ENCODE measurements around the gene PSD2.

Gene PSD2

DNA sequence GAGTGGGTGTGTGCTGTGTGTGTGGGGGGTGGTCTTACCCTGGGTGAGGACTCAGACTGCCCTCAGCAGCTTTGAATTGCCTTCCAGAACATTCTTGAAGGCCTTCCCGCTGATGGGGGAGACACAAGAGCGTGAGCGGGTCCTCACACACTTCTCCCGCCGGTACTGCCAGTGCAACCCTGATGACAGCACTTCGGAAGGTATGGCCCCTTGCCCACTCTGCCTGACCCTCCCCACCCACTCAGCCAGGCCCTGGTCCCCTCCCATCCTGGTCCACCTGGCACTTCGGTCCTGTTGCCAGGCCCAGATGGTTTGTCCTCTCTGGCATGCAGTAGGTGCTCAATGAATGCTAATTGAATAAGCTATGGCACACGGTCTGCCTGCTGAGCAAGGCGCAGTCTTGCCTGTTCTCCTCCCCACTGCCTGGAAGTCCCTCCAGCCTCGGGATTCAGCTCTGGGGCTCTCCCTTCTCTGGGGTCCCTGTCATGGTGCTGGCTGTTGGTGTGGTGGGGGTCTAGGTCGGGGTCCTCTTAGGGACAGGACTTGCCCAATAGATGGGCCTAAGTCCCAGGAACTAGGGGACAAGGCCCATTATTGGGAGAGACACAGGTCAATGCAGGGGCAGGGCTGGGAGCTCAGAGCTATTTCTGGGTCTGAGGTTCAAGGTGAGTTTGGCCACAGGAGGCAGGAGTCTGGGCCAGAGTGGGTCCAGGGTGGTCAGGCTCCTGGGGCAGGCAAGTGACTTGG lies 26.4 kb downstream of the PSD2 start:
- Mint-ChIP-seq H3K27me3 (ENCODE audit: low read depth) (peaks cover 29% of the 10 kb centered on the region), H3K9me3 (peaks cover 14% of the 10 kb centered on the region), H3K36me3 (ENCODE audit: low read depth) (no peaks in the 10 kb centered on the region), H3K27ac (no peak overlapping the region), H3K4me3 (no peak overlapping the region), H3K4me1 (no peaks in the 10 kb centered on the region)
- no peak for TF ChIP-seq CTCF (IDR thresholded peaks at IDR 0.05; ENCODE audit: unreplicated experiment in 3 of 3)

DNA sequence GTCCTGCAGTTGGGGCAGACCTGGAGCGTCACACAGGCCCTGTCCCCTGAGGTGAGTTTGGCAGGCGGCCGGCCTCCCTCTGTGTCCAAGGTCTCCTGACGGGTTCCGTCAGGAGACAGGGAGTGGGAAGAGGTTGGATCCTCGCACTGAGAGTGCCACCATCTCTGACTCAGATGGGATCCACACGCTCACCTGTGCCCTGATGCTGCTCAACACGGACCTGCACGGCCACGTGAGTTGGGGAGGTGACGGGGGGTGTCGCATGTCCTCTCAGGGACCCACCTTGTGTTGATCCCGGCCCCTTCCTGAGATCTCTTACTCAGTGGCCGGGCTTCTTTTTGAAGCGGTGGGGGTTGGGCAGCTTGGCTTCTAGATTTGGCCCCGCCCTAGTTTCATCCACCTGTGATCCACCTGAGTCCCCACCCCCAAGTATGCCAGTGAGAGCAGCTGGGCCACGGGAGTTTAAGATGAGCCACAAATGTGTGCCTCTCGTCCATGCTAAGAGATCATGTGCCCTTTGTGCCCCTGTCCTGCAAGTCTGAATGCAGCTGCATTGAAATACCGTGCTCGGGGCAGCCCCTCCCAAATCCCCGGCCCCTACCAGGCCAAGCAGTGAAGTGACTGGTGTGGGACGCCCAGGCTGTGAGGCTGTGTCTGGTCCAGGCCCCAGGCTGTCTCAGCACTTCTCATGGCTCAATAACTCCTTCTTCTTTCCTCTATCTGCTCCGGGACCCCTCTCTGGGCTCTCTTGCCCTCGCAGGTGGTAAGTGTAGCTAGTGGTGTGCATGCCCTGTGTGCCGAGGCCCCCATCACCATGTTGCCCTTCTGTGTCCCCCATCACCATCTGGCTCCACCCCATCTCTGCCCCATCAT lies 27.2 kb downstream of the PSD2 start:
- TF ChIP-seq CTCF (IDR thresholded peaks at IDR 0.05; ENCODE audit: unreplicated experiment in 3 of 3), result no peak
- H3K27me3 Mint-ChIP-seq (ENCODE audit: low read depth), result peaks cover 34% of the 10 kb centered on the region
- H3K4me1 Mint-ChIP-seq, result no peaks in the 10 kb centered on the region
- no peaks in the 10 kb centered on the region for H3K36me3 Mint-ChIP-seq (ENCODE audit: low read depth)
- peaks cover 13% of the 10 kb centered on the region for H3K9me3 Mint-ChIP-seq
- no peak overlapping the region for H3K4me3 Mint-ChIP-seq
- no peak overlapping the region for H3K27ac Mint-ChIP-seq

GRCh38 chr5:139823757-139824355 lies 28.2 kb downstream of the PSD2 start:
- Mint-ChIP-seq H3K4me1 (no peaks in the 10 kb centered on the region), H3K9me3 (peaks cover 9% of the 10 kb centered on the region), H3K27me3 (ENCODE audit: low read depth) (peaks cover 37% of the 10 kb centered on the region)

DNA sequence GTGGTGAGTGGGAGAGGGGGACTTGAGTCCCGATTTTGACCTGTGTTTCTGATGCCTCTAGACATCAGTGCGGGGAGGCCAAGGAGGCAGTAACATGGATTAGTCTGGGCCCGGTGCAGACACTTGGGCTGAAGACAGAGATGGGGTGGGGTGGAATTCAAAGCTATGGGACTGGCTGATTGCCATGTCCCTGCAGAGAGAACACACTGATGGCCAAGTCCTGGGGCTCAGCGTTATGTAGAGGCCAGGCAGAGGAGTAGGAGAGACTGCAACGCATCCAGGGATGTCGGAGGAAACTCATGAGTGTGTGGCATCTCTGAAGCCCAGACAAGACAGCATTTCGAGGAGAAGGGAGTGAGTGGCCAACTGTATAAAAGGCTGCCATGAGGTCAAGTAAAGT lies 30.1 kb downstream of the PSD2 start:
- Mint-ChIP-seq H3K4me3 (no peak overlapping the region), H3K36me3 (ENCODE audit: low read depth) (no peaks in the 10 kb centered on the region), H3K9me3 (peaks cover 2% of the 10 kb centered on the region), H3K27me3 (ENCODE audit: low read depth) (peaks cover 27% of the 10 kb centered on the region), H3K4me1 (no peaks in the 10 kb centered on the region), H3K27ac (no peak overlapping the region)
- no peak for TF ChIP-seq CTCF (IDR thresholded peaks at IDR 0.05; ENCODE audit: unreplicated experiment in 3 of 3)

More at GRCh38 chr5:139823757-139824355, 28.2 kb downstream of the PSD2 start:
- H3K27ac Mint-ChIP-seq, result no peak overlapping the region
- H3K4me3 Mint-ChIP-seq, result no peak overlapping the region
- H3K36me3 Mint-ChIP-seq (ENCODE audit: low read depth), result no peaks in the 10 kb centered on the region
- TF ChIP-seq CTCF (IDR thresholded peaks at IDR 0.05; ENCODE audit: unreplicated experiment in 3 of 3), result no peak

DNA sequence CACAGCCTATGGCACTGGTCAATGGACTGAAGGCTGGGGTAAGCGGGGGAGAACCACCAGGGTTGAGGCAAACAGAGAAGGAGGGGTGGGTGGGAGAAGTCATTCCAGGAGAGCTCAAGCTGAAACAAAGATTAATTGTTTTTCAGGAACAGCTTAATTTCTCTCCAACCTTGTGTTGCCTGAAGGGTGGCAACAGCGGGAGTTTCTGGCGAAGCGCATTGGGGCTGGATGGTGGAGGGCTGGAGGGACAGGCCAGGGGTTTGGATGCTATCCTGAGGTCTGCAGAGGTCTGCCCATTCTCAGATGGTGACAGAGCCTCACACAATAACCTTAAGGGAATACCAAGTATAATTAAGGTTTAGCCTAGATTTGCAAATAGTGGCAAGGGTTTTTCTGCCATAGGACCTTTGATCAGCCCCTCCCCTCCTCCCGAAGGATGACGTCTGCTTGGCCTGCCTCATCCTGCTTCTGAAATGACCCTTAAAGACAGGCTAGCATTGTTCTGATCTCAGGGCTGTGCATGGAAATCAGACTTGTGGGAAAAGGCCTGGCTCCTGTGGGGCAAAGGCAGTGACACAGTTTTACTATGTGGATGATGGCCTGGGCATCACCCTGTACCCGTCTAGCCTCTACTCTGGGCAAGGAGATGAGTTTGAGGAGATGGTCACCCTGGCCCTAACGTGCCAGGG lies 32.7 kb downstream of the PSD2 start:
- Mint-ChIP-seq H3K4me3 (no peak overlapping the region), H3K27ac (no peak overlapping the region)

More for the DNA sequence above, 32.7 kb downstream of the PSD2 start:
- Mint-ChIP-seq H3K9me3 (peaks cover 6% of the 10 kb centered on the region), H3K36me3 (ENCODE audit: low read depth) (no peaks in the 10 kb centered on the region), H3K4me1 (no peaks in the 10 kb centered on the region), H3K27me3 (ENCODE audit: low read depth) (peaks cover 42% of the 10 kb centered on the region)
- no peak for TF ChIP-seq CTCF (IDR thresholded peaks at IDR 0.05; ENCODE audit: unreplicated experiment in 3 of 3)
